ENCODE results near the gene SLC36A1.
"Not testable (repeated sequence)": the region's sequence is repeated elsewhere in the genome, so short reads cannot be mapped to it uniquely, and the experiment has no call there.

The SLC36A1 gene

DNA sequence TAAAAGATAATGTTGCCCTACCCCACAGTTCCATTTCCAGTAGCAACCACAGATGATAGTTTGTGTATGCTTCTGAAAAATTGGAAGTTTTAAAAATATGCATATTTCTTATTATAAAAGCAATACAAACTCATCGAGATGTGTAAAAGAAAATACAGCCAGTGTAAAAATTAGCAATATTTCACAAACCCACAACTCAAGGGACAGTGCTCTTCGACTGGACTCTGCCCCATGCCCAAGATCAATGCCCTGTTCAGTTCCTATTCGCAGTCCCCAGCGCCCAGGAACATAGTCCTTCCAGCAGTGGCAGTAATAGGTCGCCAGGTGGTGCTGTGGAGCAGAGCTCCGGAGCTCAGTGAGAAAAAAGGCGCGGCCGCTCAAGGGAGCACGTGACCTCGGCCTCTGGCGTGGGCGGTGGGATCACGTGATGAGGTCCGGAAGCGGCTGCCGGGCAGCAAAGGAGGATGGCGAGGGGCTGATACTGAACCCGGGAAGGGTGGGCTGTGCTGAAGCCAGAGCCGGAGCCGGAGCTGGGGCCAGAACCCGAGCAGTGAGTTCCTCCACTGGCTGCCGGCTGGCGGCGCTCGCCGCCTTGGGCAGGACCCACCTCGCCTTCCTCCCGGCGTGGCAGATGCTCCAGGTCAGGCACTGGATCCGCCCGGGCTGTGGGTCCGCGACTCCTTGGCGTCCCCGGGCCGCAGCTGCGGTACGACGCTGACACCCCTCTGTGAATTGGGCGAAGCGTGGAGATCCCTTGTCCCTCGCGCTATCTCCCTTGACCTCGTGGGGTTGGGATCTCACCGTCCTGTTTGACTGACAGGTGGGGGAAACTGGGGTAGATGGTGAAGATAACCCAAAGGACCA lies at the start of gene SLC36A1:
Gene SLC36A1, plus strand, starts transcription at position 430 of the 864 bp plus-strand sequence. CDS start 11,190 bp downstream, outside the sequence.
- DNase-seq (ENCODE audit: low spot score) = peak; percentile 95

DNA sequence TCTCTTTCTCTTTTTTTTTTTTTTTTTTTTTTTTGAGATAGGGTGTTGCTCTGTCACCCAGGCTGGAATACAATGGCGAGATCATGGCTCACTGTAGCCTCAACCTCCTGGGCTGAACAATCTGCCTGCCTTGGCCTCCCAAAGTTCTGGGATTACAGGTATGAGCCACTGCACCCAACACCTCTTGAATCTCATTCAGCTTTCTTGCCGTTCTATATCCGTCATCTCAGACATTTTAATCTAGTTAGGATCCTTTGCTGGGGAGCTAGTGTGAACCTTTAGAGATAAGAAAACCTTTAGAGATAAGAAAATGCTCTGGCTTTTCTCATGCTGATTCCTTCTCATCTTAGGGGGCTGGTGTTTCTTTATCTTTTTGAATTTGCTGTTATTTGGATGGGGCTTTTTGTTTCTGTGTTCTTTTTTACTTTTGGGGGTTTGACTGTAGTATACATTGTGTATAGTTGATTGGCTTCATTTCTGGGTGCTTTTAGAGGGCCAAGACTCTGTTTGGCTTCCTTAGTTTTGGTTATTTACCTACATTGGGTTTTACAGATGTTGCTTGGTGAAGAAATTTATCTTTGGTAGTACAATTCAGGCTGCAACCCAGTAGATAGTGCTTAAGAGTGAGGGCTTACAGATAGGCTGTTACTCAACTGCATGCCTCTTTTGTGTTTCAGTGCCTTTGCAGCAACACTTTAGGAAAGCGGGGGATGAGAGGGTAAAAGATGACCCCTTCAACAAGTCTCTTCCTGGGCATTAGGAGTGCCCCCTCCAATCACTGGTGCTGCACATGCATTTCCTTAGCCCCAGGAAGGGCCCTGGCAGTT lies 41.9 kb upstream of the SLC36A1 start:
- no peak for DNase-seq (ENCODE audit: low spot score)

DNA sequence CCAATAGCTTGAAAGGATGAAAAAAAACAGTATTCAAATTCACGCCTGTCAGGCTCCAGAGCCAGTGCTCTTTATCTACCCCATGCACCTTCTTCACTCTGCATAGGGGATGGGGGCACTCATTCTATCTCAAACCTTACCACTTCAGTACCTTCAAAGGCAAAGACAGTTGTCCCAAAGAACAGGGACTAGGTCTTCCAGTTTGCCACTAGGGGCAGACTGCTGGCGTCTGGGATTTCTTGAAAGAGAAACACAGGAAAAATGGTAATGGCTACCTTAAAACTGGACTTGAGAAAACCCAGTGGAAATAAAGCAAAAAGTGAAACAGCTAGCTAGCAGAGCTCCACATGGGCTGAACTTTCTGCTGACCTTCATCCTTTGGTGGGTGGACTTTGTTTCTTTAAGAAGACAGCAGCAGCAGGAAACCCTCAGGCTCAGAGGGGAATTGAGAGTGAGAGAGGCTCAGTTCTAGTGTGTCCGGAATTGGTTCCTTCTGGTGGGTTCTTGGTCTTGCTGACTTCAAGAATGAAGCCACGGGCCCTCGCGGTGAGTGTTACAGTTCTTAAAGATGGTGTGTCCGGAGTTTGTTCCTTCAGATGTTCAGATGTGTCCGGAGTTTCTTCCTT lies 41.0 kb upstream of the SLC36A1 start:
- peak; percentile 26 for DNase-seq (ENCODE audit: low spot score)

DNA sequence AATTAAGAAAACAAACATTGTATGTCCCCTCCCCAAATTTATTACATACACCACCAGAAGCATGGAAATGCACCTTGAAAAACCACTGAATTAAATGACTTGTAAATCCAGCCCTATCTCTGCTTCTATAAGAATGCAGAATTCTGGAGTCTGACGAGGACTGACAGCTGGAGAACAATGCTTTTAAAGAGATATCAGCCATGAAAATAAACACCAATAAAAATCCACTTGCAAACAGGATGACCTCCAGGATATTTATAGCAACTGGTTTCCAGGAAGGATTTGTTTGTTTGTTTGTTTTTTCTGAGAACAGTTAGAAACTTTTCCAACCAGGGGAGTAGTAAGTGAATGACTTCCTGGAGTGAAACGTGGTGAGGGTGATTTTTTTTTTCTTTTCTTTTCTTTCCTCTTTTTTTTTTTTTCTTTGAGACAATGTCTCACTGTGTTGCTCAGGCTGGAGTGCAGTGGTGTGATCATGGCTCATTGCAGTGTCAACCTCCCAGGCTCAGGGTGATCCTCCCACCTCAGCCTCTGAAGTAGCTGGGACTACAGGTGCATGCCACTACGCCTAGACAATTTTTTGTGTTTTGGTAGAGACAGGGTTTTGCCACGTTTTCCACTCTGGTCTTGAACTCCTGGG lies 38.7 kb upstream of the SLC36A1 start:
- no peak for DNase-seq (ENCODE audit: low spot score)

DNA sequence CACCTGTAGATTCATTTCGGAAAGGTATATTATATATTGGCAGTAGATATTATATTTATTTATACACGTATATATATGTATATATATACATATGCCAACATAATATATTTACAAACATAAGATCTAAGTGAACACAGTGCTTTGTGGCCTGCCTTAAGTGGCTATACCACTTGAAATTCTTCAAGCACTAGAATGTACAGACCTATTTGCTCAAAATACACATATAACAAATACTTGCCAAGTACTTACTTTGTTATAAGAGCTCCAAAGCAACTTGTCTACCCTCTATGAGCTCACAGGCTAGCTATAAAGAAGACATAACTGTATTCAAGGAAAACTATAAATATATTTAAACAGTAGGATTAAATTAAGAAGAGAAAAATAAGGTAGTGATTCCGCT lies 33.6 kb upstream of the SLC36A1 start:
- no peak for DNase-seq (ENCODE audit: low spot score)

DNA sequence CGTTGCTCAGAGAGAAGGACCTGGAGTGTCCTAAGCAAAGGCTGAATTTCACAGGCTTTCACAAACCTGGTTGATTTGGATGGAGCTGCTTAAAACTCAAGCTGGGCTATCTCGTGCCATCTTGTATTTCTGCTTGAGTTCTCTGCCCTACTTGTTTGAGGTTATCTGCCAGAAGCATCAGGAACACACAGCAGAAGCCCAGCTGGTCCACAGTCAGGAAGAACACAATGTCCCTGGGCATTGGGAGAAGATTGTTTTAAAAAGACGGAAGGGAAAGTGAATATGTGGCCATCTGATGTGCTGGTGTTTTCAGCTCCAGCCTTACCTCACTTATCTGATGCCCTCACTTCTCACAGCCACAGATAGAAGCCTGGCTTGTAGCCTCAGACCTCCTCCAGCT lies 32.9 kb upstream of the SLC36A1 start:
- no peak for DNase-seq (ENCODE audit: low spot score)

DNA sequence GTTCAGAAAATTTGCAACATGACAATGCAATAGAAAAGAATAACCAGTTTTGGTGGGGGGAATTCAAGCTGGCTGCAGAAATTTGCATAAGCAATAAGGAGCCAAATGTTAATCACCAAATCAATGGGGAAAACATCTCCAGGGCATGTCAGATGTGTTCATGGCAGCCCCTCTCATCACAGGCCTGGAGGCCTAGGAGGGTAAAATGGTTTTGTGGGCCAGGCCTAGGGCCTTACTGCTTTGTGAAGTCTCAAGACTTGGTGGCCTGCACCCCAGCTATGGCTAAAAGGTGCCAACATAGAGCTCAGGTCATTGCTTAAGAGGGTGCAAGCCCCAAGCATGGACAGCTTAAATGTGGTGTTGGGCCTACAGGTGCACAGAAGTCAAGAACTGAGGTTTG lies 29.7 kb upstream of the SLC36A1 start:
- DNase-seq (ENCODE audit: low spot score) = no peak

DNA sequence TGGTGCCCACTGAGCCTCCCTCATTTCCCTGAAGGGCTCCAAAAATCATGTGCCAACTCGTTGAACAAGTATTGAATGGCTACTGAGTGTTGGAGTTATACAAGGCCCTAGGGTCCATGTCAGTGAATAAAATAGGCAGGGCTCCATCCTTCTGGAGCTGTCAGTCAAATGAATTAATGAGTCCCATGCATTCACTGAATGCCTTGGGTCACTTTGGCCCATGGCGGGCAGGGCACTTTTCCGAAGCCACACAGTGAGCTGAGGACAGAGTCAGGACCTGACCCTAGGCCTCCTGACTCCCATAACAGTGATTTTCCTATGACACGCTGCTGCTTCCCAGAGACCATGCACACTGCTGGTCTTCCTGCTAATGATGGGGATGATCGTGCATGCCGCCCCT lies 27.3 kb upstream of the SLC36A1 start:
- DNase-seq (ENCODE audit: low spot score) = no peak

DNA sequence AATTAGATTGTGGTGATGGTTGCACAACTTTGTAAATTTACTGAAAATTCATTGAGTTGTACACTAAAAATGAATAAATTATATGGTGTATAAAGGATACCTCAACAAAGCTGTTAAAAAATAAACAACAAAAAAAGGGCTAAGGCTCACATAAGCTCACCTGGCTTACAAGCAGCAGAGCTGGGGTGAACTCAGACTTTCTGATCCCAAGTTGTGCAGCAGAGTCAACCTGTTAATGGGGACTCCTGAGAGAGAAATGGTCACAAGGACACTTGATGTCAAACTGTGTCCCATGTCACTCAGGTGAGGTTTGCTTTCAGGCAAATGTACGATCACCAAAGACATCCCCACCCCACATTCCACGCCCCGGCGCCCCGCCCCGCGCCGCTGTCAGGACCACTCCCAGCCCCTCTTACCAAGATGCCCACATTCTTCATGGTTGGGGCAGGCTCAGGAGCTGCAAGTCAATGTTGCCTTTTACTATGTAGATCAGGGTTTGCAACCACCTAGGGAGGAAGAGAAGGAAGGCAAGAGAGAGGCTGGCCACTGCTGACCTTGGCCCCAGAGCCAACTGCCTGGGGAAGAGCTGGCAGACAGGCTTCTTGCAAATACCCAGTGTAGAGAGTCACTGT lies 22.4 kb upstream of the SLC36A1 start:
- no peak for DNase-seq (ENCODE audit: low spot score)

DNA sequence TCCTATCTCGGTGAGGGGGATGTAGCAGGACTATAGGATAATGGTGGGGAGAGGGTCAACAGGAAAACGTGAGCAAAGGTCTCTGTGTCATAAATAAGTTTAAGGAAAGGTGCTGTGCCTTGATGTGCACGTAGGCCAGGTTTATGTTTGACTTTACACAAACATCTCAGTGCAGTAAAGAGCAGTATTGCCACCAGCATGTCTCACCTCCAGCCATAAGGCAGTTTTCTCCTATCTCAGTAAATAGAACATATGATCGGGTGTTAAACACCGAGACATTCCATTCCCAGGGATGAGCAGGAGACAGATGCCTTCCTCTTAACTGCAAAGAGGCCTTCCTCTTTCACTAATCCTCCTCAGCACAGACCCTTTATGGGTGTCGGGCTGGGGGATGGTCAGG lies 21.1 kb upstream of the SLC36A1 start:
- not testable (repeated sequence) for DNase-seq (ENCODE audit: low spot score)

DNA sequence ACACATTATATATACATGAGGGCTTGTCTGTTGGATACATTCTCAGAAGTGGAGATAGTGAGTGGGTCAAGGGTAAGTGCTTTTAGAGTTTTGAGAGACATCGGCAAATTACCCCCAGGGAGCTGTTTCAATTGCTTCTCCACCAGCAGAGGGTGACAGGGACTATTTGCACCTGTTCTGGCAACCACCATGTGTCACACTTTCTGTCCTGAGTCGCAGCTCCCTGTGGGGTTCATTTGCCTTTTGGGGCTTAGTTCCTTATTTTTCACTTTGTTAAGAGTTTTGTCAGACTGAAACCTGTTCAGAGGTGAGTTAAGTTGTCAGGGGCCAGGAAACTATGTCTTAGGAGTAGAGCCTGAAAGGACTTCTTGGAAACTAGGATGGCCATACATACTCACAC lies 20.1 kb upstream of the SLC36A1 start:
- peak; percentile 66 for DNase-seq (ENCODE audit: low spot score)

DNA sequence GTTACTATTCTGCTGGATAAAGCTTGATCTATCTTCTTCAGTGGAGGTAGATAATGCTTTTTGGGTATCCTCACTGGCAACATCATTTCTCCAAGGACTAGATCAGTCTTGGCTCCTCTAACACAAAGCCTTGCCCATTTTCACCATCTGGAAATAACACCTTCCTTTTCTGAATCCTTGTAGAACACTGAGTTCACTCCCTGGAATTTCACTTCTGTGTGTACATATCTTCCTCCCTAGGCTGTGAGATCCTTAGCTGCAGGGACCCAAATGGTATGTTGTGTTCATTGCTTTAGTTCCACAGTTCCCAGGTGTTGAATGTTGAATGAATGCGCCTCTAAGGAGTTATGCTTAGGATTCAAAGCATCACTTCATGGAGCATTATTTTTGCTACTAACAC lies 16.7 kb upstream of the SLC36A1 start:
- DNase-seq (ENCODE audit: low spot score) = no peak

DNA sequence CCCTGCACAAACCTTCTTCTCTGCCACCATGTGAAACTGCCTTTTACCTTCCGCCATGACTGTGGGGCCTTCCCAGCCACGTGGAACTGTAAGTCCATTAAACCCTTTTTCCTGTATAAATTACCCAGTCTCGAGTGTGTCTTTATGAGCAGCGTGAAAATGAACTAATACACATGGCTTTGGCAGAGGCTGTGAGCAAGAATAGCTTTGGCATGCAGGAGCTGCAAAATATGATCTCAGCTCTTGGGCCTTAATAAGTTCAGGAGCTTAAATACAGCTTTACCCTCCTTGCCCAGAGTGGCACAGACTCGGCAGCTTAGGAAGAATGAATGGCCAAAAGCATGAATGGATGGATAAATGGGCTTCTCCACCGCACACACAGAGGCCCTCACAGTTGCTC lies 15.7 kb upstream of the SLC36A1 start:
- no peak for DNase-seq (ENCODE audit: low spot score)

DNA sequence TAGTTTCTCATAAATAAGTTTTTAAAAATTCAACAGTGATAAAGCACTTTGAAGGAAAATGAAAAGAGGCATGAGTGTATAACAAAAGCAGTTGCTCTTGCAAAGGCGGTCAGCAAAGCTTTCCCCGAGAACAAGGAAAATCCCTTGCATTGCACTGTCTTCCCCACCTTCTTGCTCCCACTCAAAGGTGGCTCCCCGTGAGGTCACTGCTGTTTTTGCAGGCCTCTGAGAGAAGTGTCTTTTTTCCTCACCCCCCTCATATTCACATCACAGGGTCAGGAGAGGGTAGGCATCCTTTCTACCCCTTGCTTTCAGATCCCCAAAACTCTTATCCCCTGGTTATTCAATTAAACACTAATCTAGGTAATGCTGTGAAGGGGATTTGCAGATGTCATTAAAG lies 15.2 kb upstream of the SLC36A1 start:
- no peak for DNase-seq (ENCODE audit: low spot score)

DNA sequence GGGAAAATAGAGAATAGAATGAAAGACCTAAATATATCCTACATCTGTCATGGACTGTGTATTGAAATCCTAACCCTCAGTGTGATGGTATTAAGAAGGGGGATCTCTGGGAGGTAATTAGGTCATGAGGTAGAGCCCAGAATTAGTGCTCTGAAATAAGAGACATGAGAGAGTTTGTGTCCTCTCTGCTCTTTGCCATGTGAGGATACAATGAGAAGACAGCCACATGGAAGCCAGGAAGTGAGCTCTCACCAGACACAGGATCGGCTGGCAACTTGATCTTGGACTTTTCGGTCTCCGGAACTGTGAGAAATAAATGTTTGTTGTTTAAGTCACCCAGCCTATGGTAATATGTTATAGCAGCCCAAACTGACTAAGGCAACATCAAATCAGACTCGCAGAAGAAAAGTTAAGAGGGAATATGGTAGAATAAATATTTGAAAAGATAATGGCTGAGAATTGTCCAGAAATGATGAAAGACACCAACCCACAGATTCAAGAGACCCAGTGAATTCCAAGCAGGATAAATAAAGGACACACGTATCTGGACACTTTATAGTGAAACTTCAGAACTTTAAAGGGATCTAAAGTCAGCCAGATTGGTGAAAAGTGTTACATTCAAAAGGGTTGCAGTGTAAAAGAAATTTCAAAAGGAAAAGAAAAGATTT lies 12.7 kb upstream of the SLC36A1 start:
- DNase-seq (ENCODE audit: low spot score) = no peak

DNA sequence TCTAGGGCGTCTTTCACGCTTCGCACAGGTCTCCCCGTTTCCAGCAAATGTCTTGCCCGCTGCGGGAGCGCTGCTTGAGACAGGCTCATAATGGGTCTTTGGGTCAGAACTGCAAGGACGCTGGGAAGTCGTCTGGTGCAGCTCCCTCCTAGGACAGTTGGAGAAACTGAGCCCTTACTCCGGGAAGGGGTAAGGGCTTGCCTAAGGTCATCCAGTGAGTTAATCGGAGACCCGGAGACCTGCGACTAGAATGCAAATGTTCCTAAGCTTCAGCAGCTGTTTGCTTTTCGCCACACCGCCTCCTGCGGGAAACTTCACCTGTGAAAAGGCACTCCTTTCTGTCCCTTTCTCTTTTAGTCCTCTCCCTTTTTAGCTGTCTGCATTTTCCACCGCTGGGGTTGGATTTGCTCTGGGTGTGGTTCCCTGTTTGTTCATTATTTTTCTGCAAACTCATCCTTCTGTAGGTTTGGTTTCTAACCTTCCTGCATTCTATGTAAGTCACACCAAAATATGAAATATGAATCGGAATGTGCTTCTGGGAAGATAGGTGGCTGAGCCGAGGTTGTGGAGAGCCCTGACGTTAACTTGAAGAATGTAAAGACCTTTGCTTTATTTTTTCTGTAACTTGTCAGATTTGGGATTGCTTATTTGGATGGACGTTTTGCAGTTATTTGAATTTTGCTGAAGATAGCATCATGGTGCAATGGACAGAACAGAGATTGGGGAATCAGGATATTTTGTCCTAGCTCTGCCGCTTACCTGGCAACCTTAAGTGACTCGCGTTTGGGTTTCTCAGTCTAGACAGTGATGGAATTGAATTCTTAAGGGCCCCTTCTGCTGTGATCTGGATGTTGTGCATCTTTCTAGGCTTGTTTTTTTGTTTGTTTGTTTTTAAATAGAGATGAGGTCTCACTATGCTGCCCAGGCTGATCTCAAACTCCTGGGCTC lies 909 bp downstream of the SLC36A1 start:
- peak; percentile 46 for DNase-seq (ENCODE audit: low spot score)

DNA sequence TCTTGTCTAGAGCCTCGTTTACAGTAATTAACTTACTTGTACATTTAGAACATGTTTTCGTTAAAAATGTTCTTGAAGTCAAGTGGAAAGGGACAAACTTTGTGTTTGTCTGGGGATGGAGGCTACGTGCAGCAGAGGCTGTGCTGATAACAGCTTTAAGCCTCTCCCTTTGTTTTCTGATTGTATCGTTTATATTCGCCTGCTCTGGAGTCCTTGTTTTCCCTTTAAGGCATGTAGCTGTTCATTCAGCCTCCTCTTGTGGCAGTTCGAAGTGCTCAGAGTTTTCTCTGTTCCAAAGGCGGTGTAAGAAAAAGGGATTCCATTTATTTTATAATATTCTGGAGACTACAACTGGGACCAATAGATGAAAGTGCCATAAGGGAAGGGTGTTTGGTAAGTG lies 1.9 kb downstream of the SLC36A1 start:
- DNase-seq (ENCODE audit: low spot score) = no peak

DNA sequence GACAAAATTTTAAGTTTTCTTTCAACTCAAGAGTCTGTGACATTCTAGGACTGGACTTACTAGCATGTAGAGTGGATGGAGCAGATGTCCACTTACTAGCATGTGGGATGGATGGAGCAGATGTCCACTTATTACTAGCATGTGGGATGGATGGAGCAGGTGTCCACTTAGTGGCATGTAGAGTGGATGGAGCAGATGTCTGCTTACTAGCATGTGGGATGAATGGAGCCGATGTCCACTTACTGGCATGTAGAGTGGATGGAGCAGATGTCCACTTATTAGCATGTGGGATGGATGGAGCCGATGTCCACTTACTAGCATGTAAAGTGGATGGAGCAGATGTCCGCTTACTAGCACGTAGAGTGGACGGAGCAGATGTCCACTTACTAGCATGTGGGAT lies 2.4 kb downstream of the SLC36A1 start:
- no peak for DNase-seq (ENCODE audit: low spot score)

DNA sequence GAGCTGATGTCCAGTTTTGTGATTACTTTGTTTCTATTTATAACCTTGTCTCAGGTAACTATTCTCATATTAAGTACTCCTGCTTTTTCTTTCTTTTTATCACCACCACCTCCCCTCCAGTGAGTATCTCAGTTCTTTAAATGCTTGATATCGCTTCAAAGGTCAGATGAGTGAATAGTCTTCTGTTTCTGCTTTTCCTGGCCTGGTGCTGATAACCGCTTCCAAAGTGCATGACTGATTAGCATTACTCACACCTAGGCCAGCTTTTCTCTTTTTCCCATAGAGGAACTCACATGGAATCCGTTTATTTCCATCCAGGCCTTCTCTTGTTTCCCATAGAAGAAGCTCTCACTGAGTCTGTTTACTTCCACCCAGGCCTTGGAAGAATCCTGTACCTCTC lies 3.2 kb downstream of the SLC36A1 start:
- no peak for DNase-seq (ENCODE audit: low spot score)
